K562 (cell line): ENCODE measurements around the gene PRICKLE3. TPM values are rescaled to one million over a fixed set of nuclear protein-coding genes. Genes with fewer than 3 reads are reported as not detected.

Experiments
- CHAMP1 ChIP-seq: fragments of 450-650 bp; IDR thresholded peaks from 2 replicates; pipeline ENCODE4 v1.6.1; 2016; ENCODE audit warnings: mild to moderate bottlenecking
- RBM25 ChIP-seq: fragments of 200-400 bp; formaldehyde crosslinking; IDR thresholded peaks from 2 replicates; pipeline ENCODE4 v1.6.1; 2018; ENCODE audit warnings: low read length, low read depth, moderate library complexity; ENCODE audit not compliant: severe bottlenecking
- SMARCA4 ChIP-seq: fragments of 450-650 bp; IDR thresholded peaks from 2 replicates; pipeline ENCODE4 v1.6.1; 2016
- ZBTB40 ChIP-seq, 2 experiments: fragments of 450-650 bp in 1 of 2; sonication (generic) in 1 of 2; formaldehyde crosslinking in 1 of 2; IDR thresholded peaks; 2 replicates each; pipeline versions ENCODE4 v1.7.1 to v1.9.0; 2016 to 2022; ENCODE audit warnings: inconsistent platforms in 1 of 2, mild to moderate bottlenecking in 1 of 2, missing genetic modification reagents in 1 of 2
- ZNF121 ChIP-seq: sonication (generic); formaldehyde crosslinking; conservative IDR thresholded peaks from 2 replicates; pipeline ENCODE4 v1.8.0; 2022; ENCODE audit warnings: missing genetic modification reagents
- polyA plus RNA-seq, 8 experiments: library from polyadenylated mRNA; depleted of rRNA in 4 of 8; stranded (reverse) in 5 of 8; unstranded in 3 of 8; fragments of >200 nt; fragmentation: Nextera tagmentation in 2 of 8; fragmentation: Illumina TruSeq in 1 of 8; extraction: Ambion mirVana in 2 of 8; extraction: Trizol in 1 of 8; gene quantifications; 2 replicates each; pipeline versions ENCODE4 v1.2.1 to v1.2.3, GENCODE V29; 2011 to 2014; ENCODE audit warnings: inconsistent platforms in 1 of 8, missing spikeins in 1 of 8
- total RNA-seq, 7 experiments: library from RNA; depleted of rRNA in 6 of 7; stranded (reverse); fragments of >200 nt in 6 of 7; fragmentation: Illumina TruSeq in 2 of 7; extraction: Trizol in 2 of 7; gene quantifications; 2 replicates each; pipeline versions ENCODE4 v1.2.1 to v1.2.3, GENCODE V29; 2011 to 2021; ENCODE audit warnings: low replicate concordance in 1 of 7

PRICKLE3 gene
- total and polyA plus RNA-seq, 9 of the 15 experiments (the other 6 are each of a cell fraction or from before 2014, with no cell fraction given): 1.1 to 44.3 (median 14.0) TPM

DNA sequence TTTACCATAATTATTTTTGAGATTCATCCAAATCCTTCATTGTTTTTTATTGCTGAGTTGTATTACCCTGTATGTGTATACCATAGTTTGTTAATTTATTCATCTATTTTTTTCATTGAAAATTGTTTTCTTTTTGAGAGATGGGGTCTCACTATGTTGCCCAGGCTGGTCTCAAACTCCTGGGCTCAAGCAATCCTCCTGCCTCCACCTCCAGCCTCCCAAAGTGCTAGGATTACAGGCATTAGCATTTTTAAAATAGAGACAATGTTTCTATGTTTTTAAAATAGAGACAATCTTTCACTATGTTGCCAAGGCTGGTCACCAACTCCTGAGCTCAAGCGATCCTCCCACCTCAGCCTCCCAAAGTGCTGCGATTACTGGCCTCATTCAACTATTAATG is 25.3 kb downstream of the PRICKLE3 start (continued):
- TF ChIP-seq ZBTB40 (IDR thresholded peaks at IDR 0.05) (no peak), ZBTB40 (CRISPR knock-in tag; IDR thresholded peaks at IDR 0.05) (no peak), CHAMP1 (no peak), ZNF121 (peak; percentile 85), SMARCA4 (no peak), RBM25 (peak; percentile 68)
